Measurements from ENCODE around the gene OR6C68. TPM values are rescaled to one million over a fixed set of nuclear protein-coding genes. Genes with fewer than 3 reads are reported as not detected.
"Not testable (repeated sequence)": the region's sequence is repeated elsewhere in the genome, so short reads cannot be mapped to it uniquely, and the experiment has no call there.

Gene OR6C68
- total RNA-seq, 1 donor from 2014 or later = not detected

GRCh38 chr12:55467836-55468235 is 24.3 kb upstream of the OR6C68 start:
- H3K4me3 ChIP-seq = no peak overlapping the region
- ATAC-seq (no peak), DNase-seq (no peak)
- H3K36me3 ChIP-seq = no peaks in the 10 kb centered on the region
- no peaks in the 10 kb centered on the region for H3K4me1 ChIP-seq
- H3K27ac ChIP-seq = no peak overlapping the region
- intact Hi-C loops (cut with DNase I) = no loop called here
- no peaks in the 10 kb centered on the region for H3K9me3 ChIP-seq
- no peaks in the 10 kb centered on the region for H3K27me3 ChIP-seq
- no peak for TF ChIP-seq CTCF (IDR thresholded peaks at IDR 0.05)

GRCh38 chr12:55469291-55469690 is 22.9 kb upstream of the OR6C68 start:
- Histone ChIP-seq H3K4me1 (no peaks in the 10 kb centered on the region), H3K27ac (no peak overlapping the region), H3K36me3 (no peaks in the 10 kb centered on the region), H3K9me3 (no peaks in the 10 kb centered on the region), H3K4me3 (no peak overlapping the region), H3K27me3 (no peaks in the 10 kb centered on the region)
- TF ChIP-seq CTCF (IDR thresholded peaks at IDR 0.05) = no peak
- DNase-seq (no peak), ATAC-seq (no peak)
- intact Hi-C loops (cut with DNase I) = no loop called here

DNA sequence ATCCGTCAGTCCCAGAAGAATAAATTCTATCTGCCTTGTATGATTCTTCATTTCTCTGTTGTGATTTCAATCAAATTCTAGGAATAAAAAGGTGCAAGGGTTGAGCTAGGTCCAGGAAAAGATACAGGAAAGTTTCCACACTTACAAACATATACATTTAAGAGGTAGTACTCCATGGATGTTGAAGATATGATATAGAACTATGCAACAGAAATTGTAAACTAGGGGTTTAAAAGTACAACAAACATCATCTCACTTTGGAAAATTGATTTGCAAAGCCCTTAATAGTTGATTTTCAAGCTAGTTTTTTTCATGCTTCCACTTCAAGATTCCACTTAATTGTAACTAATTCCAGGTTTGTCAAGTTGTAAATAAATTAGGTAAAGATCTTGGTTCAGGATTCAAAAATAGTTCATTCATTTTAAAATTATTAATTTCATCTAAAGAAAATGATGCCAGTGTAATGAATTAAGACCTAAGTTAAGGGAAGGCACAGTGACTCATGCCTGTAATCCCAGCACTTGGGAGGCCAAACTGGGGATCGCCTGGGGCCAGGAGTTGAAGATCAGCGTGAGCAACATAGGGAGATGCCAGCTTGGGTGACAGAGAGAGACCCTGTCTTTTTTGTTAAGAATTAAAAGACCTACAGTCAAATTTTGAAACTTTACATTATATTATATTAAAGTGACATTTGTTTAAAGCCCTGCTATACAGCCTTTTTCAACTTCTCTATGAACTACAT is 21.9 kb upstream of the OR6C68 start, which contains the start of gene OR6C70:
Gene OR6C70 (minus strand): TSS at position 51 of the 742 bp plus-strand sequence. CDS start 0 bp downstream, at position 51.
- Histone ChIP-seq H3K4me3 (no peak within 1 kb of the TSS), H3K4me1 (no peaks in the 10 kb centered on the region), H3K36me3 (no peaks in the 10 kb centered on the region), H3K9me3 (no peaks in the 10 kb centered on the region), H3K27ac (no peak within 1 kb of the TSS), H3K27me3 (no peaks in the 10 kb centered on the region)
- no peak for TF ChIP-seq CTCF (IDR thresholded peaks at IDR 0.05)
- DNase-seq (no peak), ATAC-seq (no peak)
- intact Hi-C loops (cut with DNase I) = no loop called here

- H3K4me3 ChIP-seq = no peak overlapping the region
- no peak overlapping the region for H3K27ac ChIP-seq
- no peak for DNase-seq
- H3K27me3 ChIP-seq = no peaks in the 10 kb centered on the region
- TF ChIP-seq CTCF (IDR thresholded peaks at IDR 0.05) = no peak
- H3K36me3 ChIP-seq = no peaks in the 10 kb centered on the region
- no peak for ATAC-seq
- intact Hi-C loops (cut with DNase I) = no loop called here
- H3K9me3 ChIP-seq = no peaks in the 10 kb centered on the region
- no peaks in the 10 kb centered on the region for H3K4me1 ChIP-seq
Observed at GRCh38 chr12:55472264-55472663, 19.9 kb upstream of the OR6C68 start.

- ATAC-seq; H3K9me3 ChIP-seq; H3K27ac ChIP-seq; H3K4me3 ChIP-seq; H3K4me1 ChIP-seq; H3K27me3 ChIP-seq; intact Hi-C loops (cut with DNase I); DNase-seq; H3K36me3 ChIP-seq: not testable (repeated sequence)
Observed at GRCh38 chr12:55479136-55479535, 13.0 kb upstream of the OR6C68 start.

DNA sequence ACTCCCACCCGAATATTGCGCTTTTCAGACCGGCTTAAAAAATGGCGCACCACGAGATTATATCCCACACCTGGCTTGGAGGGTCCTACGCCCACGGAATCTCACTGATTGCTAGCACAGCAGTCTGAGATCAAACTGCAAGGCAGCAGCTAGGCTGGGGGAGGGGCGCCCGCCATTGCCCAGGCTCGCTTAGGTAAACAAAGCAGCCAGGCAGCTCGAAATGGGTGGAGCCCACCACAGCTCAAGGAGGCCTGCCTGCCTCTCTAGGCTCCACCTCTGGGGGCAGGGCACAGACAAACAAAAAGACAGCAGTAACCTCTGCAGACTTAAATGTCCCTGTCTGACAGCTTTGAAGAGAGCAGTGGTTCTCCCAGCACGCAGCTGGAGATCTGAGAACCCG is 7.9 kb upstream of the OR6C68 start:
- H3K9me3 ChIP-seq; H3K27ac ChIP-seq; intact Hi-C loops (cut with DNase I); ATAC-seq; H3K27me3 ChIP-seq; DNase-seq; H3K36me3 ChIP-seq; H3K4me1 ChIP-seq; H3K4me3 ChIP-seq: not testable (repeated sequence)

GRCh38 chr12:55495490-55495889 is 3.3 kb downstream of the OR6C68 start:
- intact Hi-C loops (cut with DNase I) = no loop called here
- Histone ChIP-seq H3K4me3 (no peak overlapping the region), H3K27me3 (no peaks in the 10 kb centered on the region), H3K4me1 (no peaks in the 10 kb centered on the region), H3K27ac (no peak overlapping the region), H3K9me3 (no peaks in the 10 kb centered on the region), H3K36me3 (no peaks in the 10 kb centered on the region)
- TF ChIP-seq CTCF (IDR thresholded peaks at IDR 0.05) = no peak
- ATAC-seq = no peak
- DNase-seq = no peak

All from upper lobe of right lung (tissue), 1 donor.